HepG2 (cell line): ENCODE measurements around the gene TBC1D10B. TPM values are rescaled to one million over a fixed set of nuclear protein-coding genes. Genes with fewer than 3 reads are reported as not detected.

Experiments
- CERS6 ChIP-seq: sonication (generic); formaldehyde crosslinking; IDR thresholded peaks from 2 replicates; pipeline ENCODE4 v1.5.0; 2020; ENCODE audit warnings: missing genetic modification reagents
- HIVEP1 ChIP-seq: sonication (generic); formaldehyde crosslinking; IDR thresholded peaks from 2 replicates; pipeline ENCODE4 v1.4.0; 2020; ENCODE audit warnings: mild to moderate bottlenecking, missing genetic modification reagents
- LCORL ChIP-seq, 2 experiments: fragments of 450-650 bp in 1 of 2; sonication (generic) in 1 of 2; formaldehyde crosslinking in 1 of 2; IDR thresholded peaks; 2 replicates each; pipeline versions ENCODE4 v1.5.0 to v1.6.1; 2017 to 2020; ENCODE audit warnings: antibody characterized with exemption in 1 of 2, missing genetic modification reagents in 1 of 2
- NFYC ChIP-seq: IDR thresholded peaks from 2 replicates; pipeline ENCODE4 v1.6.1; 2016; ENCODE audit warnings: missing genetic modification reagents, missing compliant biosample characterization
- PLSCR1 ChIP-seq: sonication (generic); formaldehyde crosslinking; IDR thresholded peaks from 2 replicates; pipeline ENCODE4 v1.5.0; 2020; ENCODE audit warnings: missing genetic modification reagents, mild to moderate bottlenecking, borderline replicate concordance
- TRIM24 ChIP-seq: sonication (generic); formaldehyde crosslinking; IDR thresholded peaks from 2 replicates; pipeline ENCODE4 v1.8.0; 2022; ENCODE audit warnings: mild to moderate bottlenecking, missing genetic modification reagents
- ZNF180 ChIP-seq: sonication (generic); formaldehyde crosslinking; IDR thresholded peaks from 2 replicates; pipeline ENCODE4 v1.4.0; 2020; ENCODE audit warnings: low read depth, missing genetic modification reagents, borderline replicate concordance
- ZNF383 ChIP-seq: sonication (generic); formaldehyde crosslinking; IDR thresholded peaks from 2 replicates; pipeline ENCODE4 v1.4.0; 2020; ENCODE audit warnings: missing genetic modification reagents, mild to moderate bottlenecking, borderline replicate concordance
- ZNF703 ChIP-seq: sonication (generic); formaldehyde crosslinking; IDR thresholded peaks from 2 replicates; pipeline ENCODE4 v1.5.1; 2020; ENCODE audit warnings: missing genetic modification reagents, mild to moderate bottlenecking, moderate library complexity, borderline replicate concordance
- ZNF788 ChIP-seq: sonication (generic); formaldehyde crosslinking; IDR thresholded peaks from 2 replicates; pipeline ENCODE4 v1.5.0; 2020; ENCODE audit warnings: mild to moderate bottlenecking, missing genetic modification reagents, borderline replicate concordance
- polyA plus RNA-seq, 8 experiments: library from polyadenylated mRNA; depleted of rRNA in 3 of 8; stranded (reverse) in 7 of 8; unstranded in 1 of 8; fragments of >200 nt; fragmentation: Illumina TruSeq in 4 of 8; extraction: Trizol in 4 of 8; gene quantifications; 2 replicates each; pipeline versions ENCODE4 v1.2.1 to v1.2.3, GENCODE V29; 2011 to 2016; ENCODE audit warnings: low read depth in 4 of 8, missing spikeins in 1 of 8, mixed read lengths in 1 of 8; ENCODE audit not compliant: insufficient read depth in 1 of 8
- total RNA-seq, 5 experiments: library from RNA; depleted of rRNA; stranded (reverse); fragments of >200 nt; fragmentation: Illumina TruSeq; extraction: Trizol; gene quantifications; 2 replicates each; pipeline ENCODE4 v1.2.3, GENCODE V29; 2016; ENCODE audit warnings: low read depth in 1 of 5
- TF ChIP-seq, protein P1 (sequence below): sonication (generic); formaldehyde crosslinking; IDR thresholded peaks from 2 replicates; pipeline ENCODE4 v1.4.0; 2020; ENCODE audit warnings: missing genetic modification reagents, borderline replicate concordance

TBC1D10B gene
- total and polyA plus RNA-seq, 2 of the 13 experiments (the other 11 are each of a cell fraction or from before 2014, with no cell fraction given) = 15.7 to 24.8 TPM

DNA sequence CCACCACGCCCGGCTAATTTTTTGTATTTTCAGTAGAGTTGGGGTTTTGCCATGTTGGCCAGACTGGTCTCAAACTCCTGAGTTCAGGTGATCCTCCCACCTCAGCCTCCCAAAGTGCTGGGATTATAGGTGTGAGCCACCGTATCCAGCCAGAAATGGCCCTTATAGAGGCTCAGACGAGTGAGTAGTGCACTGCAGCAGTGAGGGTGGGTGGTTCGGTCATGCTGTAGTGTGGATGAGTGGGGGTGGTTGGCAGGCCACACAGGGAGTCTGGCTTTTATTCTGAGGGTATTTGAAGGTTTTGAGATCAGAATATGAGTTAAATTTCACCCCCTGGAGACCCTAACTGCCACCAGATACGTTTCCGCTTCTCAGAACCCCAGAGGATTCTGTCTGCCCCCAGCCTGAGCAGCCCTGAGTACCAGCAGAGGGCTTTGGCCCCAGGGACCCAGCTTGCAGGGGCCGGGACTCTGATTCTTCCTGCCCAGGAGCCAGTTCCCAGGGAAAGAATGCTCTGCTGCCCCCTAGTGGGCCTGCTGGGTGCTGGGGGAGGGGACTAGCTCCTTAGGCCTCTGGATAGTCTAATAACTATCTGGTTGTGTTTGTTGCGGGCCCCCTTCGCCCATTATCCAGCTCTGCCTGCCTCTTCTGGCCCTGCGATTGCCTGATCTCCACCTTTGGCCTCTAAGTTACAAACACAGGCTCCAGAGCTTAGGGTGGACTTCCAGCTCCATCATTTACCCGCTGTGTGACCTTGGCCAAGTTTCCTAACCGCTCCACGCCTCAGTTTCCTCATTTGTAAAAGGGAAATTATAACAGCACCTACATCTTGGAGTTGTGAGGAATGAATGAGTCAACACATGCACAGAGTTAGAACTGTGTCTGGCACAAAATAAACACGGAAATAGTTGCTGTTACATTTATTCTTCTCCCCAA lies 39.1 kb upstream of the TBC1D10B start (continued):
- TF ChIP-seq, protein P1, sequence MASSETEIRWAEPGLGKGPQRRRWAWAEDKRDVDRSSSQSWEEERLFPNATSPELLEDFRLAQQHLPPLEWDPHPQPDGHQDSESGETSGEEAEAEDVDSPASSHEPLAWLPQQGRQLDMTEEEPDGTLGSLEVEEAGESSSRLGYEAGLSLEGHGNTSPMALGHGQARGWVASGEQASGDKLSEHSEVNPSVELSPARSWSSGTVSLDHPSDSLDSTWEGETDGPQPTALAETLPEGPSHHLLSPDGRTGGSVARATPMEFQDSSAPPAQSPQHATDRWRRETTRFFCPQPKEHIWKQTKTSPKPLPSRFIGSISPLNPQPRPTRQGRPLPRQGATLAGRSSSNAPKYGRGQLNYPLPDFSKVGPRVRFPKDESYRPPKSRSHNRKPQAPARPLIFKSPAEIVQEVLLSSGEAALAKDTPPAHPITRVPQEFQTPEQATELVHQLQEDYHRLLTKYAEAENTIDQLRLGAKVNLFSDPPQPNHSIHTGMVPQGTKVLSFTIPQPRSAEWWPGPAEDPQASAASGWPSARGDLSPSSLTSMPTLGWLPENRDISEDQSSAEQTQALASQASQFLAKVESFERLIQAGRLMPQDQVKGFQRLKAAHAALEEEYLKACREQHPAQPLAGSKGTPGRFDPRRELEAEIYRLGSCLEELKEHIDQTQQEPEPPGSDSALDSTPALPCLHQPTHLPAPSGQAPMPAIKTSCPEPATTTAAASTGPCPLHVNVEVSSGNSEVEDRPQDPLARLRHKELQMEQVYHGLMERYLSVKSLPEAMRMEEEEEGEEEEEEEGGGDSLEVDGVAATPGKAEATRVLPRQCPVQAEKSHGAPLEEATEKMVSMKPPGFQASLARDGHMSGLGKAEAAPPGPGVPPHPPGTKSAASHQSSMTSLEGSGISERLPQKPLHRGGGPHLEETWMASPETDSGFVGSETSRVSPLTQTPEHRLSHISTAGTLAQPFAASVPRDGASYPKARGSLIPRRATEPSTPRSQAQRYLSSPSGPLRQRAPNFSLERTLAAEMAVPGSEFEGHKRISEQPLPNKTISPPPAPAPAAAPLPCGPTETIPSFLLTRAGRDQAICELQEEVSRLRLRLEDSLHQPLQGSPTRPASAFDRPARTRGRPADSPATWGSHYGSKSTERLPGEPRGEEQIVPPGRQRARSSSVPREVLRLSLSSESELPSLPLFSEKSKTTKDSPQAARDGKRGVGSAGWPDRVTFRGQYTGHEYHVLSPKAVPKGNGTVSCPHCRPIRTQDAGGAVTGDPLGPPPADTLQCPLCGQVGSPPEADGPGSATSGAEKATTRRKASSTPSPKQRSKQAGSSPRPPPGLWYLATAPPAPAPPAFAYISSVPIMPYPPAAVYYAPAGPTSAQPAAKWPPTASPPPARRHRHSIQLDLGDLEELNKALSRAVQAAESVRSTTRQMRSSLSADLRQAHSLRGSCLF = no peak
- TF ChIP-seq ZNF180 (CRISPR knock-in tag) (no peak), LCORL (IDR thresholded peaks at IDR 0.05) (no peak), LCORL (CRISPR knock-in tag; IDR thresholded peaks at IDR 0.05) (peak; percentile 79), ZNF788 (peak; percentile 57; the same call in 1 of the 2 replicates), NFYC (CRISPR knock-in tag) (no peak; the same call in 1 of the 2 replicates), ZNF383 (no peak), HIVEP1 (0 out of 2 replicates have a peak, but pooled peaks have one; percentile 12), PLSCR1 (CRISPR knock-in tag) (no peak), TRIM24 (CRISPR knock-in tag) (no peak), ZNF703 (CRISPR knock-in tag) (no peak), CERS6 (CRISPR knock-in tag) (no peak)
